Endothelial cell of umbilical vein (primary cell): ENCODE data around the gene VAV2. TPM values are rescaled to one million over a fixed set of nuclear protein-coding genes. Genes with fewer than 3 reads are reported as not detected.
A peak's percentile ranks its signal among the peaks of the same experiment; 100 is the strongest.

ENCODE experiments used
- BruUV-seq: library from RNA; stranded (reverse); fragments of 400-500 nt; replicated peaks from 2 replicates; lab custom pipeline; 2021; lab: Mats Ljungman, UMichigan
- CTCF ChIA-PET: fragments of 300-600, 350-600 bp; sonication (Branson Sonifier 250); formaldehyde crosslinking; loops from one replicate; lab custom pipeline; 2021; ENCODE audit warnings: antibody characterized with exemption, inconsistent platforms; lab: Charles Lee
- POLR2A ChIA-PET: fragments of 300-600, 350-600 bp; sonication (Branson Sonifier 250); formaldehyde crosslinking; loops from one replicate; lab custom pipeline; 2021; ENCODE audit warnings: antibody characterized with exemption, inconsistent platforms; lab: Charles Lee
- DNase-seq: peaks from one replicate; pipeline ENCODE4 v3.0.0-alpha.2; 2011; ENCODE audit warnings: low read depth, low spot score
- FAIRE-seq: peaks from 2 replicates; lab custom pipeline; 2011; peaks lifted over from hg19 to GRCh38; lab: Jason Lieb, UNC
- H2AFZ ChIP-seq: 2 replicates; pipeline ENCODE4 v1.6.0; 2012; ENCODE audit warnings: low read depth, low read length, control low read depth, inconsistent platforms
- H3K27ac ChIP-seq: 2 replicates; pipeline ENCODE4 v1.5.1; 2011; ENCODE audit warnings: low read depth, mild to moderate bottlenecking, control low read depth, low read length, moderate library complexity; ENCODE audit not compliant: insufficient read depth
- H3K27me3 ChIP-seq, 2 experiments: 2 replicates each; pipeline versions ENCODE4 v1.6.0 to v1.6.1; 2011; ENCODE audit warnings: low read length in 2 of 2, mixed read lengths in 1 of 2; ENCODE audit not compliant: control insufficient read depth in 2 of 2, insufficient read depth in 2 of 2
- H3K36me3 ChIP-seq, 2 experiments: 2 replicates in 1 of 2; 3 replicates in 1 of 2; pipeline ENCODE4 v1.5.1; 2011; ENCODE audit warnings: low read length in 2 of 2, mild to moderate bottlenecking in 1 of 2, moderate library complexity in 1 of 2; ENCODE audit not compliant: control insufficient read depth in 2 of 2, insufficient read depth in 2 of 2; ENCODE audit errors: extremely low read depth in 1 of 2
- H3K4me1 ChIP-seq: 3 replicates; pipeline ENCODE4 v1.5.1; 2011; ENCODE audit warnings: mild to moderate bottlenecking, low read length; ENCODE audit not compliant: control insufficient read depth, insufficient read depth; ENCODE audit errors: extremely low read depth
- H3K4me2 ChIP-seq: 2 replicates; pipeline ENCODE4 v1.6.1; 2011; ENCODE audit warnings: low read length, control low read depth, mixed read lengths; ENCODE audit not compliant: insufficient read depth
- H3K4me3 ChIP-seq, 3 experiments: fragments of 200-600 bp in 1 of 3; sonication (generic), shearing (Covaris generic) in 1 of 3; replicated peaks in 1 of 3; 2 replicates each; pipeline ENCODE4 v1.5.1; 2011 to 2016; ENCODE audit warnings: control low read depth in 3 of 3, low read length in 3 of 3, mild to moderate bottlenecking in 2 of 3, inconsistent platforms in 1 of 3, low read depth in 1 of 3, moderate library complexity in 1 of 3; ENCODE audit not compliant: insufficient read depth in 1 of 3
- H3K79me2 ChIP-seq: 2 replicates; pipeline ENCODE4 v1.6.0; 2012; ENCODE audit warnings: low read length, inconsistent platforms; ENCODE audit not compliant: control insufficient read depth, insufficient read depth
- H3K9ac ChIP-seq: replicated peaks from 2 replicates; pipeline ENCODE3; 2011; ENCODE audit warnings: low read length, control low read depth; ENCODE audit not compliant: insufficient read depth; ENCODE audit errors: extremely low read depth
- H3K9me1 ChIP-seq: replicated peaks from 3 replicates; pipeline ENCODE4 v1.6.0; 2011; ENCODE audit warnings: mild to moderate bottlenecking, low read length; ENCODE audit not compliant: control insufficient read depth, insufficient read depth; ENCODE audit errors: extremely low read depth
- H3K9me3 ChIP-seq: replicated peaks from 2 replicates; pipeline ENCODE4 v1.5.1; 2012; ENCODE audit warnings: low read length, inconsistent platforms; ENCODE audit not compliant: control insufficient read depth, insufficient read depth
- H4K20me1 ChIP-seq: replicated peaks from 2 replicates; pipeline ENCODE3; 2011; ENCODE audit warnings: mild to moderate bottlenecking, low read length; ENCODE audit not compliant: control insufficient read depth, insufficient read depth; ENCODE audit errors: extremely low read depth
- EZH2 ChIP-seq: IDR thresholded peaks from 2 replicates; pipeline ENCODE4 v1.6.1; 2012; ENCODE audit warnings: borderline replicate concordance, low read depth, mild to moderate bottlenecking, moderate library complexity, low read length, inconsistent platforms; ENCODE audit not compliant: severe bottlenecking
- FOS ChIP-seq: IDR thresholded peaks from 2 replicates; pipeline ENCODE4 v1.6.1; 2011; ENCODE audit warnings: mild to moderate bottlenecking, low read length, moderate library complexity, borderline replicate concordance; ENCODE audit not compliant: insufficient read depth
- GATA2 ChIP-seq: IDR thresholded peaks from 2 replicates; pipeline ENCODE4 v1.7.0; 2011; ENCODE audit warnings: low read depth, mild to moderate bottlenecking, moderate library complexity, mixed read lengths, low read length; ENCODE audit not compliant: insufficient read length, insufficient read depth
- JUN ChIP-seq: IDR thresholded peaks from 2 replicates; pipeline ENCODE4 v1.6.1; 2011; ENCODE audit warnings: borderline replicate concordance, low read depth; ENCODE audit not compliant: insufficient read length, insufficient read depth
- MYC ChIP-seq: IDR thresholded peaks from one replicate; pipeline ENCODE4 v1.6.1; 2011; ENCODE audit warnings: mild to moderate bottlenecking, low read depth, low read length
- POLR2A ChIP-seq: IDR thresholded peaks from 2 replicates; pipeline ENCODE4 v1.6.1; 2012; ENCODE audit warnings: low read depth, mild to moderate bottlenecking, control low read depth, low read length
- POLR2AphosphoS5 ChIP-seq: IDR thresholded peaks from 2 replicates; pipeline ENCODE4 v1.6.1; 2012; ENCODE audit warnings: low read depth, mild to moderate bottlenecking, control low read depth, low read length, moderate library complexity; ENCODE audit not compliant: insufficient read depth
- dilution Hi-C: fragments of 300-500 bp; cut with MboI; formaldehyde crosslinking; loops from one replicate; pipeline ENCODE4 v1.15.0; 2019; ENCODE audit warnings: low sequenced_read_pairs; ENCODE audit not compliant: extremely low pct_ligation_motif_present
- intact Hi-C: fragments of 100-400 bp; cut with micrococcal nuclease; formaldehyde crosslinking; loops from one replicate; pipeline ENCODE4 v1.10.0; 2022
- polyA plus RNA-seq, 4 experiments: library from polyadenylated mRNA; depleted of rRNA in 3 of 4; stranded (reverse) in 3 of 4; unstranded in 1 of 4; fragments of >200 nt; gene quantifications; 2 replicates each; pipeline versions ENCODE4 v1.2.1 to v1.2.3, GENCODE V29; 2011 to 2012; ENCODE audit warnings: missing spikeins in 1 of 4
- total RNA-seq: library from RNA; stranded (reverse); gene quantifications from 2 replicates; pipeline ENCODE4 v1.2.3, GENCODE V29; 2021
- TF ChIP-seq, protein P1 (sequence below), 2 donors: IDR thresholded peaks; 1 replicate in 1 of 2; 2 replicates in 1 of 2; pipeline ENCODE4 v1.5.1; 2011; ENCODE audit warnings: low read length in 2 of 2, mild to moderate bottlenecking in 2 of 2, moderate library complexity in 2 of 2, control low read depth in 1 of 2, inconsistent platforms in 1 of 2, low read depth in 1 of 2; ENCODE audit not compliant: insufficient read depth in 1 of 2; ENCODE audit errors: extremely low read depth in 1 of 2
- TF ChIP-seq, protein P2 (sequence below): IDR thresholded peaks from 2 replicates; pipeline ENCODE4 v1.6.1; 2011; ENCODE audit not compliant: insufficient read depth, insufficient read length

Gene VAV2
- total and polyA plus RNA-seq, 2 donors (not counting 3 experiments of a cell fraction or from before 2014, with no cell fraction given), result 10.6 to 30.6 TPM

DNA sequence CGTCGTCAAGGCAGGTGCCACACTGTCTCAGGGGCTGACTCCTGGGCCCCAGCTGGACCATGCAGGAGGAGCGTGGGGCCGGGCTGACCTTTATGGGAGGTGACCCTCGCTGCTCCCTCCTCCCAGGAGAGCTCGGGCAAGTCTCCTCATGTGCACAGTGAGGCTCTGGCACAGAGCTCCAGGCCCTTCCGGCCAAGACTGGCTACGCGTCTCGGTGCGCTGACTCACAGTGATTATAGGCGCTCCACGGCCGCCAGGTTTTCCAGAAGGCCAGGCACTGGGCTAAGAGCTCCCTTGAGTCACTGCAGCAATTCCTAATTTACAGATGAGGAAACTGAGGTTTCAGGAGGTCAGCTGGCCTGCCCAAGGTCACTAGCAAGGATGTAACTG, 47.4 kb downstream of the VAV2 start:
- Histone ChIP-seq H3K79me2 (peaks cover 56% of the 10 kb centered on the region), H4K20me1 (no peaks in the 10 kb centered on the region), H3K4me1 (peaks cover 32% of the 10 kb centered on the region), H2AFZ (no peak overlapping the region), H3K4me2 (no peak overlapping the region), H3K27ac (peak overlapping the region; percentile 76), H3K9me1 (no peaks in the 10 kb centered on the region), H3K9ac (no peak overlapping the region), H3K4me3 (no peak overlapping the region), H3K36me3 (no peaks in the 10 kb centered on the region), H3K9me3 (no peaks in the 10 kb centered on the region), H3K27me3 (no peaks in the 10 kb centered on the region)
- ChIA-PET POLR2A (interaction anchor here (1.0 to 1.4 kb wide), 2 partner anchors 13 to 46 kb away, joined by 3 to 4 read pairs; no protein-coding TSS in a partner anchor), CTCF (interaction anchor here (1.0 to 3.2 kb wide), 12 partner anchors 9 to 156 kb away, joined by 3 to 20 read pairs (median 4); no protein-coding TSS in a partner anchor)
- peak; percentile 99 for FAIRE-seq
- TF ChIP-seq MYC (no peak), FOS (no peak), POLR2AphosphoS5 (peak; percentile 79), POLR2A (peak; percentile 54), JUN (peak; percentile 27)
- dilution Hi-C loops, result no loop called here
- DNase-seq, result peak; percentile 87
- intact Hi-C loops, result loop anchor here (1.0 to 2.0 kb wide), 4 partner anchors 12 to 157 kb away; partner anchors contain the start of gene VAV2
- BruUV-seq, result no TSS peak

DNA sequence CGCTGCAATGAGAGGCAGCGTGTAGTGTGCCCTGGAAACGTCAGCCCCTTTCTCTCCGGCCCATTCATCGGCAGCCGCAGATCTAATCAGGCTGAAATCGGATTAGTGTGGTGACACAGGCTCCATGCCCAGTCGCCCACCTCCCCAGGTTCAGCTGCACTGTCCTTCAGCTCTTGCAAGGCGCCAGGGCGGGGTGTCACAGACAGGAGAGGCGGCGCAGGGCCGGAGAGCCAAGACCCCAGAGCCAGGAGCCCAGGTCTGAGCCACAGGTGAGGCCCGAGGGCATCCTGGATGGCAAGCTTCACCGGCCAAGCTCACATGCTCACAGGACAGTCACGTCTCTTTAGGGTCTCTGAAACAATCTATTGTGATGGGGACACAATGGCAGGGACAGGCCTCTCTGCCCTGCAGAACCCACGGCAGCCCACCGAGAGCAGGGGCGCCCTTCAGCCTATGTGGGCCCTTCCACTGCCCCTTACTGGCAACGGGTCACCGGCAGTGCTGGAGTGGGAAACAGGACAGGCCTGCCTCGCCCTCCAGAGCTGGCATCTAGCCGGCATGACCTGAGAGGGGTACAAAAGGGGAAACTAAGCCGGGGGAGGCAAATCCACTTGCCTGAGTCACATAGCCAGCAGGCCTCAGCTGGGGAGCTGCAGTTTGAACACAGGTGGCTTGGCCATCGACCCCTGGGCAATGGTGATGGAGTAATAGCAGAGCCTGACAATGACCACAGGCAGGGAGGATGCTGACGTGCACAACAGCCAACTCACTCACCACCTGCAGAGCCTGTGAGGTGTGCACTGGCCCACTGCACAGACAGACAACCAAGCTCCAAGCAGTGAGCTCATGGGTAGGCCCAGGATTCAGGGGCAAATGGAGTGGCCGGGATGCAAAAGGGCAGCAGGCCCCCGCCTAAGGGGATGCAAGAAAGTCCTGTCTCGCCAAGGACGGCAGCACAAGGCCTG, 48.1 kb downstream of the VAV2 start:
- H3K27ac ChIP-seq, result peak overlapping the region; percentile 50

More for the DNA sequence above, 48.1 kb downstream of the VAV2 start:
- Histone ChIP-seq H3K4me2 (no peak overlapping the region), H3K27me3 (no peaks in the 10 kb centered on the region), H3K79me2 (peaks cover 57% of the 10 kb centered on the region), H3K9ac (no peak overlapping the region), H4K20me1 (no peaks in the 10 kb centered on the region), H3K4me3 (no peak overlapping the region), H3K9me1 (no peaks in the 10 kb centered on the region), H3K9me3 (no peaks in the 10 kb centered on the region), H3K4me1 (peaks cover 32% of the 10 kb centered on the region), H2AFZ (no peak overlapping the region), H3K36me3 (no peaks in the 10 kb centered on the region)
- CTCF ChIA-PET, result interaction anchor here (1.0 to 3.2 kb wide), 12 partner anchors 9 to 155 kb away, joined by 3 to 20 read pairs (median 4); no protein-coding TSS in a partner anchor
- intact Hi-C loops, result loop anchor here (1.0 to 2.0 kb wide), 3 partner anchors 12 to 49 kb away; partner anchors contain the start of gene VAV2
- no peak for DNase-seq
- POLR2A ChIA-PET, result interaction anchor here (1.0 kb wide), 1 partner anchor 12 kb away, joined by 3 read pairs; no protein-coding TSS in a partner anchor
- no peak for FAIRE-seq
- TF ChIP-seq, protein P1, sequence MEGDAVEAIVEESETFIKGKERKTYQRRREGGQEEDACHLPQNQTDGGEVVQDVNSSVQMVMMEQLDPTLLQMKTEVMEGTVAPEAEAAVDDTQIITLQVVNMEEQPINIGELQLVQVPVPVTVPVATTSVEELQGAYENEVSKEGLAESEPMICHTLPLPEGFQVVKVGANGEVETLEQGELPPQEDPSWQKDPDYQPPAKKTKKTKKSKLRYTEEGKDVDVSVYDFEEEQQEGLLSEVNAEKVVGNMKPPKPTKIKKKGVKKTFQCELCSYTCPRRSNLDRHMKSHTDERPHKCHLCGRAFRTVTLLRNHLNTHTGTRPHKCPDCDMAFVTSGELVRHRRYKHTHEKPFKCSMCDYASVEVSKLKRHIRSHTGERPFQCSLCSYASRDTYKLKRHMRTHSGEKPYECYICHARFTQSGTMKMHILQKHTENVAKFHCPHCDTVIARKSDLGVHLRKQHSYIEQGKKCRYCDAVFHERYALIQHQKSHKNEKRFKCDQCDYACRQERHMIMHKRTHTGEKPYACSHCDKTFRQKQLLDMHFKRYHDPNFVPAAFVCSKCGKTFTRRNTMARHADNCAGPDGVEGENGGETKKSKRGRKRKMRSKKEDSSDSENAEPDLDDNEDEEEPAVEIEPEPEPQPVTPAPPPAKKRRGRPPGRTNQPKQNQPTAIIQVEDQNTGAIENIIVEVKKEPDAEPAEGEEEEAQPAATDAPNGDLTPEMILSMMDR (IDR thresholded peaks at IDR 0.05; ENCODE audit: extremely low read depth in 1 of 2, insufficient read depth in 1 of 2, low read depth in 1 of 2, low read length in 2 of 2), result no peak
- TF ChIP-seq JUN (no peak), EZH2 (no peak), GATA2 (no peak), MYC (no peak), POLR2A (no peak)
- TF ChIP-seq, protein P2, sequence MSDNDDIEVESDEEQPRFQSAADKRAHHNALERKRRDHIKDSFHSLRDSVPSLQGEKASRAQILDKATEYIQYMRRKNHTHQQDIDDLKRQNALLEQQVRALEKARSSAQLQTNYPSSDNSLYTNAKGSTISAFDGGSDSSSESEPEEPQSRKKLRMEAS, result no peak
- dilution Hi-C loops, result no loop called here
- BruUV-seq, result no TSS peak
